ENCODE data around the gene HNRNPC.

DNA sequence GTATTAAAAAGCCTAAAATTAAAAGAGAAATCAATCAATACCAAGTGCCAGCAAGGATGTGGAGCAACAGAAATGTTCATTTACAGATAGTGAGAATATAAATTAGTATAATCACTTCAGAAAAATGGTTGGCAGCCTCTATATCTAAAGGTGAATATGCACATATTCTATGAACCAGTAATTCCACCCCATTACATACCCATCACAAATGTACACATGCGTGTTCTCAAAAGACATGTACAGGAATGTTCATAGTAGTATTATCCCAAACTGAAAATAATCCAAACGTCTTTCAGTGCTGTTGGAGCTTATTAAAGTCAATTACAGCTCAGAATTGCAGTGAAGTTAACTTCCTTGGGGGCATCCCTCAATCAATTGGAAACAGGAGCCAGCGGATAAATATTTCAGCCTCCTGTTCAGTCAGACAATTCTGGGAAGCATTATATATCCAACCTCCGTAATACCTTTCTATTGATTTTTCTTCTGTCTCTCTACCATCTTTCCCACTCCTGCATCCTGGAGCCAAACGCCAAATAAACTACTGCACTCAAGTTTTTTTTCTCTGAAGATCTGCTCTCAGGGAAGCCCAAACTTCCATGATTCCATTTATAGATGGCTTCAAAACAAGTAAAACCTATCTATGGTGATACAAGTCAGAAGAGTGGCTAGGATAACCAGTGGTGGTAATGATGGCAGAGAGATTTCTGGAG, 68.3 kb downstream of the HNRNPC start:
- TF ChIP-seq, protein P1, sequence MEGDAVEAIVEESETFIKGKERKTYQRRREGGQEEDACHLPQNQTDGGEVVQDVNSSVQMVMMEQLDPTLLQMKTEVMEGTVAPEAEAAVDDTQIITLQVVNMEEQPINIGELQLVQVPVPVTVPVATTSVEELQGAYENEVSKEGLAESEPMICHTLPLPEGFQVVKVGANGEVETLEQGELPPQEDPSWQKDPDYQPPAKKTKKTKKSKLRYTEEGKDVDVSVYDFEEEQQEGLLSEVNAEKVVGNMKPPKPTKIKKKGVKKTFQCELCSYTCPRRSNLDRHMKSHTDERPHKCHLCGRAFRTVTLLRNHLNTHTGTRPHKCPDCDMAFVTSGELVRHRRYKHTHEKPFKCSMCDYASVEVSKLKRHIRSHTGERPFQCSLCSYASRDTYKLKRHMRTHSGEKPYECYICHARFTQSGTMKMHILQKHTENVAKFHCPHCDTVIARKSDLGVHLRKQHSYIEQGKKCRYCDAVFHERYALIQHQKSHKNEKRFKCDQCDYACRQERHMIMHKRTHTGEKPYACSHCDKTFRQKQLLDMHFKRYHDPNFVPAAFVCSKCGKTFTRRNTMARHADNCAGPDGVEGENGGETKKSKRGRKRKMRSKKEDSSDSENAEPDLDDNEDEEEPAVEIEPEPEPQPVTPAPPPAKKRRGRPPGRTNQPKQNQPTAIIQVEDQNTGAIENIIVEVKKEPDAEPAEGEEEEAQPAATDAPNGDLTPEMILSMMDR (conservative IDR thresholded peaks at IDR 0.05): no peak
- TF ChIP-seq ZFX (IDR thresholded peaks at IDR 0.05): no peak
